ENCODE results near the gene CHN2. TPM values are rescaled to one million over a fixed set of nuclear protein-coding genes. Genes with fewer than 3 reads are reported as not detected.

The CHN2 gene
- total RNA-seq, 1 donor from 2014 or later, result 14.2 TPM

DNA sequence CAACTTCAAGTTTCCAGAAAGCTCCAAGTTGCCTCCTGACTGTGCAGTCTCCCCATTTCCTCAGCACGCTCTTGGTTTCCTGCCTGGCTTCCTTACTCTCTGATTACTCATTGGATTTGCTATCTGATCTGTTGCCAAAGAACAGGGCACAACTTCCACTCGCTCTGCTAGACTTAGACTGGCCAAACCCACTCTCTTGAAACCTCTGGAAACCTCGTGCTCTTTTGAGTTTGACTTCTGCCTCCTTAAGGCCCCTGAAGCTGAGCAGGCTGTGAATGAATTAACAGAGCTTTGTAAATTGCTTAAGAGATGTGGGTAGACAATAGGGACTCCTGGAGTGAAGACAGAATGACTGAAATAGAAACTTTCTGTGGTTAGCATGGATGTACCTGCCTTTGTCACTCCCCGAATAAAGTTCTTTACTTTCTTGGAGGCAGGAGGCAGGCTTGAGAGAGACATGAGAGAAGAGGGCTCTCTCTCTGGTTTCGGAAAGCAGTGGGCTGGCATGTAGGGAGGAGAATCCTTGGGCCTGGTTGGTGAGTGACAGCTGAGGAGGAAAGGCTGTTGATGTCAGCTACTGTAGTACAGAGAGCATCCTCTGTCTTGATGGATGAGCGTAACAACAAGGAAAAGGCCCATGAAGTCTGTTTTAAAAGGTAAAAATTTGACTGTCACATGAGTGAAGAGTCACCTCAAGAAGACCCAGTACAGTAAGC is 70.8 kb downstream of the CHN2 start:
- no peak overlapping the region for H3K4me3 ChIP-seq
- H3K27ac ChIP-seq, result no peak overlapping the region
- TF ChIP-seq CTCF (IDR thresholded peaks at IDR 0.05), result no peak
- ATAC-seq (peak; percentile 29 to 72), DNase-seq (no peak)
- H3K27me3 ChIP-seq (ENCODE audit: low read depth), result no peaks in the 10 kb centered on the region
- no peaks in the 10 kb centered on the region for H3K9me3 ChIP-seq
- intact Hi-C loops (cut with DNase I), result no loop called here
- no peaks in the 10 kb centered on the region for H3K36me3 ChIP-seq
- H3K4me1 ChIP-seq, result peaks cover 5% of the 10 kb centered on the region

- no peak for ATAC-seq
- intact Hi-C loops (cut with DNase I), result no loop called here
- no peaks in the 10 kb centered on the region for H3K27me3 ChIP-seq (ENCODE audit: low read depth)
- peaks cover 14% of the 10 kb centered on the region for H3K4me1 ChIP-seq
- TF ChIP-seq CTCF (IDR thresholded peaks at IDR 0.05), result no peak
- H3K27ac ChIP-seq, result no peak overlapping the region
- H3K36me3 ChIP-seq, result no peaks in the 10 kb centered on the region
- no peak for DNase-seq
- H3K4me3 ChIP-seq, result no peak overlapping the region
- H3K9me3 ChIP-seq, result no peaks in the 10 kb centered on the region
Measured at GRCh38 chr7:29269935-29270334, 75.4 kb downstream of the CHN2 start.

- no peak for DNase-seq
- no peak for TF ChIP-seq CTCF (IDR thresholded peaks at IDR 0.05)
- intact Hi-C loops (cut with DNase I), result no loop called here
- no peak overlapping the region for H3K4me3 ChIP-seq
- H3K4me1 ChIP-seq, result peaks cover 10% of the 10 kb centered on the region
- no peaks in the 10 kb centered on the region for H3K9me3 ChIP-seq
- ATAC-seq, result no peak
- H3K27ac ChIP-seq, result no peak overlapping the region
- no peaks in the 10 kb centered on the region for H3K36me3 ChIP-seq
- H3K27me3 ChIP-seq (ENCODE audit: low read depth), result no peaks in the 10 kb centered on the region
Measured at GRCh38 chr7:29270594-29271318, 76.2 kb downstream of the CHN2 start.

DNA sequence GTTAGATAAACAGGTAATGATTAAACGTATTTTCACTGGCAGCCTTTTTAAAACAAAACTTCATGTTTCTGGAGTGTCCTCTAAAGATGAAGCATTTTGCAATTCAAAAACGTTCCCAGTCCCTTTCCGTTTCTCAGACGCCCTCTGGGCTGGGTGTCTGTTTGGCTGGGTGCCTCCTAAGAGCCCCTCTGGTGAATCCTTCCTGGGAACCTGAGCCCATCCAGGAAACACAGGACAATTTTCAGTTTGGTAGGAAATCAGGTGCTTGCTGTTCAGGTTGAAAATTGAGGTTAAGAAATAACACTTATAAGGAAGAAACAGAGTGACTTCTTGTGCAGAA is 76.7 kb downstream of the CHN2 start:
- Histone ChIP-seq H3K4me1 (peaks cover 10% of the 10 kb centered on the region), H3K9me3 (no peaks in the 10 kb centered on the region), H3K27me3 (ENCODE audit: low read depth) (no peaks in the 10 kb centered on the region), H3K27ac (no peak overlapping the region), H3K4me3 (no peak overlapping the region), H3K36me3 (no peaks in the 10 kb centered on the region)
- ATAC-seq (no peak), DNase-seq (no peak)
- no peak for TF ChIP-seq CTCF (IDR thresholded peaks at IDR 0.05)
- intact Hi-C loops (cut with DNase I), result no loop called here

DNA sequence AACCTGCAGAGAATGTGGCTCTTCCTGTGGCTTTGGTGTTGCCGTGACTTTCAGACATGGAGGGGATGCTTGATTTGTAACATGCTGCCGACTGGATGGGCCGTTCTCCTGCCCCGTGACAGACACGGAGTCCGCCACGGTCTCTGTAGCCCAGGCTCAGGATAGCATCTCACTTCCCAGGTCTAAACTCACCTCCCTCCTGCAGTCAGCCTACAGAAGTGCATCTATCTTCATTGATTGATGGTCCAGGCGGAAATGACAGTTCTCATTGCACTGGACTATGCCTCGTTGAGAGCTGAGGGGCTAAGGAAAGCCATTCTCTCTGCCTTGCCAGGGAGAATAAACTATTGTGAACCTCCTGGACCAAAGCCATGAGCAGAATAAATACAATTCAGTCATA is 77.5 kb downstream of the CHN2 start:
- H3K4me1 ChIP-seq, result peaks cover 10% of the 10 kb centered on the region
- no peak for TF ChIP-seq CTCF (IDR thresholded peaks at IDR 0.05)
- no peak overlapping the region for H3K27ac ChIP-seq
- ATAC-seq, result no peak
- intact Hi-C loops (cut with DNase I), result no loop called here
- H3K9me3 ChIP-seq, result no peaks in the 10 kb centered on the region
- DNase-seq, result no peak
- no peak overlapping the region for H3K4me3 ChIP-seq
- H3K27me3 ChIP-seq (ENCODE audit: low read depth), result peaks cover 4% of the 10 kb centered on the region
- H3K36me3 ChIP-seq, result no peaks in the 10 kb centered on the region
